Calu3 (cell line): ENCODE measurements around the gene TLN1. TPM values are rescaled to one million over a fixed set of nuclear protein-coding genes. Genes with fewer than 3 reads are reported as not detected.

Source experiments
- BruUV-seq: library from RNA; stranded (reverse); fragments of 400-500 nt; replicated peaks from 2 replicates; lab custom pipeline; 2021; lab: Mats Ljungman, UMichigan
- CTCF ChIA-PET: fragments of 300-600 bp; sonication (Branson Sonifier 250); formaldehyde crosslinking; loops from one replicate; lab custom pipeline; 2022; ENCODE audit warnings: antibody characterized with exemption; lab: Charles Lee
- DNase-seq: peaks from one replicate; pipeline ENCODE4 v3.0.0; 2022
- H3K27ac Mint-ChIP-seq: one replicate; pipeline ENCODE4 v1.8.0; 2022; ENCODE audit warnings: mixed read lengths; ENCODE audit not compliant: unreplicated experiment
- H3K27me3 Mint-ChIP-seq: one replicate; pipeline ENCODE4 v1.8.0; 2022; ENCODE audit warnings: mixed read lengths; ENCODE audit not compliant: unreplicated experiment
- H3K36me3 Mint-ChIP-seq: one replicate; pipeline ENCODE4 v1.8.0; 2022; ENCODE audit warnings: mild to moderate bottlenecking, moderate library complexity, mixed read lengths; ENCODE audit not compliant: insufficient read depth, unreplicated experiment
- H3K4me1 Mint-ChIP-seq: one replicate; pipeline ENCODE4 v1.8.0; 2022; ENCODE audit warnings: mild to moderate bottlenecking, low read depth, mixed read lengths; ENCODE audit not compliant: unreplicated experiment
- H3K4me3 Mint-ChIP-seq: one replicate; pipeline ENCODE4 v1.8.0; 2022; ENCODE audit warnings: mild to moderate bottlenecking, low read depth, moderate library complexity, mixed read lengths; ENCODE audit not compliant: unreplicated experiment
- H3K9me3 Mint-ChIP-seq: one replicate; pipeline ENCODE4 v1.8.0; 2022; ENCODE audit warnings: low read depth, mixed read lengths; ENCODE audit not compliant: unreplicated experiment
- CTCF ChIP-seq: fragments of 200-600 bp; IDR thresholded peaks from one replicate; pipeline ENCODE4 v1.8.0; 2022; ENCODE audit warnings: antibody characterized with exemption; ENCODE audit not compliant: unreplicated experiment
- intact Hi-C: fragments of 100-400 bp; cut with micrococcal nuclease; formaldehyde crosslinking; loops from one replicate; pipeline ENCODE4 v1.10.0; 2022; ENCODE audit not compliant: unreplicated experiment
- total RNA-seq: library from RNA; stranded (reverse); gene quantifications from 2 replicates; pipeline ENCODE4 v1.2.3, GENCODE V29; 2022

The TLN1 gene
- total RNA-seq, 1 experiment from 2014 or later, result 98.7 TPM

GRCh38 chr9:35710818-35711500 is 21.0 kb downstream of the TLN1 start:
- no peak overlapping the region for H3K4me3 Mint-ChIP-seq
- no peak overlapping the region for H3K27ac Mint-ChIP-seq
- no peak for TF ChIP-seq CTCF
- CTCF ChIA-PET, result no interaction called here
- H3K36me3 Mint-ChIP-seq, result peaks cover 49% of the 10 kb centered on the region
- no peaks in the 10 kb centered on the region for H3K9me3 Mint-ChIP-seq
- H3K27me3 Mint-ChIP-seq, result no peaks in the 10 kb centered on the region
- no TSS peak for BruUV-seq
- no peaks in the 10 kb centered on the region for H3K4me1 Mint-ChIP-seq
- intact Hi-C loops, result no loop called here
- DNase-seq, result no peak

- BruUV-seq, result no TSS peak
- TF ChIP-seq CTCF, result no peak
- Mint-ChIP-seq H3K4me3 (no peak overlapping the region), H3K4me1 (no peaks in the 10 kb centered on the region), H3K9me3 (no peaks in the 10 kb centered on the region), H3K27ac (no peak overlapping the region), H3K36me3 (peaks cover 32% of the 10 kb centered on the region), H3K27me3 (no peaks in the 10 kb centered on the region)
- intact Hi-C loops, result no loop called here
- DNase-seq, result no peak
- CTCF ChIA-PET, result no interaction called here
These were observed 23.8 kb downstream of the TLN1 start for GRCh38 chr9:35708146-35708545.

- intact Hi-C loops, result no loop called here
- Mint-ChIP-seq H3K4me3 (no peak overlapping the region), H3K4me1 (no peaks in the 10 kb centered on the region), H3K9me3 (no peaks in the 10 kb centered on the region), H3K27me3 (no peaks in the 10 kb centered on the region), H3K36me3 (peaks cover 32% of the 10 kb centered on the region), H3K27ac (no peak overlapping the region)
- DNase-seq, result no peak
- TSS peak; percentile 18 for BruUV-seq
- CTCF ChIA-PET, result no interaction called here
- no peak for TF ChIP-seq CTCF
These were observed 25.0 kb downstream of the TLN1 start for GRCh38 chr9:35706951-35707350.

GRCh38 chr9:35705836-35706430 is 26.1 kb downstream of the TLN1 start:
- no peak overlapping the region for H3K27ac Mint-ChIP-seq
- CTCF ChIA-PET, result no interaction called here
- intact Hi-C loops, result no loop called here
- H3K4me3 Mint-ChIP-seq, result no peak overlapping the region
- H3K9me3 Mint-ChIP-seq, result no peaks in the 10 kb centered on the region
- peaks cover 27% of the 10 kb centered on the region for H3K36me3 Mint-ChIP-seq
- no peak for DNase-seq
- H3K27me3 Mint-ChIP-seq, result no peaks in the 10 kb centered on the region
- no TSS peak for BruUV-seq
- TF ChIP-seq CTCF, result no peak
- no peaks in the 10 kb centered on the region for H3K4me1 Mint-ChIP-seq
